NCI-H2107 treated with DMSO at 0.1 percent for 48 hours (cell line): ENCODE results near the gene ZFAND6.
"Not testable (repeated sequence)": the region's sequence is repeated elsewhere in the genome, so short reads cannot be mapped to it uniquely, and the experiment has no call there.

ENCODE experiments used
- DNase-seq: peaks from one replicate; lab custom pipeline; 2025; ENCODE audit not compliant: unreplicated experiment; lab: John Stamatoyannopoulos, UW

ZFAND6 gene

GRCh38 chr15:80095969-80096368 is 36.5 kb downstream of the ZFAND6 start:
- DNase-seq: no peak

- DNase-seq: no peak
Measured at GRCh38 chr15:80098341-80098740, 38.9 kb downstream of the ZFAND6 start.

GRCh38 chr15:80099241-80099640 is 39.8 kb downstream of the ZFAND6 start:
- no peak for DNase-seq

- DNase-seq: not testable (repeated sequence)
Measured at GRCh38 chr15:80099662-80100061, 40.2 kb downstream of the ZFAND6 start.

GRCh38 chr15:80100247-80100646 is 40.8 kb downstream of the ZFAND6 start:
- no peak for DNase-seq

GRCh38 chr15:80105193-80105592 is 45.7 kb downstream of the ZFAND6 start:
- no peak for DNase-seq

GRCh38 chr15:80105595-80105994 is 46.1 kb downstream of the ZFAND6 start:
- DNase-seq: no peak

GRCh38 chr15:80106051-80106450 is 46.6 kb downstream of the ZFAND6 start:
- DNase-seq: no peak

- DNase-seq: no peak
Measured at GRCh38 chr15:80107204-80107603, 47.7 kb downstream of the ZFAND6 start.

GRCh38 chr15:80107774-80108173 is 48.3 kb downstream of the ZFAND6 start:
- no peak for DNase-seq

- no peak for DNase-seq
Measured at GRCh38 chr15:80109388-80109787, 49.9 kb downstream of the ZFAND6 start.

GRCh38 chr15:80110920-80111319 is 51.4 kb downstream of the ZFAND6 start:
- DNase-seq: no peak

- DNase-seq: no peak
Measured at GRCh38 chr15:80114114-80114513, 54.6 kb downstream of the ZFAND6 start.

GRCh38 chr15:80115021-80115420 is 55.5 kb downstream of the ZFAND6 start:
- DNase-seq: no peak

GRCh38 chr15:80118956-80119355 is 59.5 kb downstream of the ZFAND6 start:
- no peak for DNase-seq

GRCh38 chr15:80120636-80121035 is 61.2 kb downstream of the ZFAND6 start:
- no peak for DNase-seq

GRCh38 chr15:80121546-80121945 is 62.1 kb downstream of the ZFAND6 start:
- DNase-seq: no peak

GRCh38 chr15:80123034-80123433 is 63.6 kb downstream of the ZFAND6 start:
- DNase-seq: no peak

GRCh38 chr15:80127253-80127652 is 67.8 kb downstream of the ZFAND6 start:
- not testable (repeated sequence) for DNase-seq

- DNase-seq: no peak
Measured at GRCh38 chr15:80127911-80128310, 68.4 kb downstream of the ZFAND6 start.

- DNase-seq: no peak
Measured at GRCh38 chr15:80132382-80132781, 72.9 kb downstream of the ZFAND6 start.

GRCh38 chr15:80136854-80137253 is 77.4 kb downstream of the ZFAND6 start:
- DNase-seq: no peak

GRCh38 chr15:80138961-80139360 is 79.5 kb downstream of the ZFAND6 start:
- DNase-seq: no peak

- no peak for DNase-seq
Measured at GRCh38 chr15:80140909-80141308, 81.4 kb downstream of the ZFAND6 start.
